Stromal cell of bone marrow (primary cell): Measurements from ENCODE around the gene MFAP4.

ENCODE experiments used
- DNase-seq: peaks from one replicate; pipeline ENCODE4 v3.0.0-alpha.2; 2012; ENCODE audit warnings: low read depth

Gene MFAP4

GRCh38 chr17:19410091-19410490 is 23.1 kb upstream of the MFAP4 start:
- DNase-seq: no peak

DNA sequence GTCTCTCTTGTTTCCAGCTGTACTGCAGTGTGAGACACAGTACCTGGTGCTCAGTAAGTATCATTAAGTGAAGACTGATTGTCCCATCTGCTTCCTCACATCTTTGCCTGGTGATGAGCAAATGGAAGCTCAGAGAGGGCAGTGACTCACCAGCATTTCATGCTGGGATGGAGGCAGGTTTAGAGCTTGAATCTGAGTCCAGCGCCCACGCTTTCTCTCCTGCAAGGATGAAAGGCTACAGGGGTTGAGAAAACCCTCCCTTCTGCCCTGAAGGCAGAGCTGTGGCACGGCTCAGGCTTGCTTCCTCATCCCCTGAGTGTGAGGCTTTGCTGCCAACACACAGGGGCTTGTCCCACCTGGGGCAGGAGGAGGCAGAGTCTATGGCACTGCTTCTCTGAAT is 22.5 kb upstream of the MFAP4 start:
- no peak for DNase-seq

- DNase-seq: no peak
Measured at GRCh38 chr17:19409066-19409465, 22.1 kb upstream of the MFAP4 start.

DNA sequence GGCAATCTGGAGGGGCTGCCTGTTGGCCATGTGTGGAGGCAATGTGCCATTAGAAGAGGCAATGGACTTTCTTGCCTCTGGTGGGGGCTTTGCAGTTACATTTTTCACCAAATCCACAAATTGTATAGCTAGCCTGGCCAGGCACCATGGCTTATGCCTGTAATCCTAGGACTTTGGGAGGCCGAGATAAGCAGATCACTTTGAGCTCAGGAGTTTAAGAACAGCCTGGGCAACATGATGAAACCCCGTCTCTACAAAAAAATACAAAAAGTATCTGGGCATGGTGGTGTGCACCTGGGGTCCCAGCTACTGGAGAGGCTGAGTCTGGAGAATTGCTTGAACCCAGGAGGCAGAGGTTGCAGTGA is 21.3 kb upstream of the MFAP4 start:
- no peak for DNase-seq

DNA sequence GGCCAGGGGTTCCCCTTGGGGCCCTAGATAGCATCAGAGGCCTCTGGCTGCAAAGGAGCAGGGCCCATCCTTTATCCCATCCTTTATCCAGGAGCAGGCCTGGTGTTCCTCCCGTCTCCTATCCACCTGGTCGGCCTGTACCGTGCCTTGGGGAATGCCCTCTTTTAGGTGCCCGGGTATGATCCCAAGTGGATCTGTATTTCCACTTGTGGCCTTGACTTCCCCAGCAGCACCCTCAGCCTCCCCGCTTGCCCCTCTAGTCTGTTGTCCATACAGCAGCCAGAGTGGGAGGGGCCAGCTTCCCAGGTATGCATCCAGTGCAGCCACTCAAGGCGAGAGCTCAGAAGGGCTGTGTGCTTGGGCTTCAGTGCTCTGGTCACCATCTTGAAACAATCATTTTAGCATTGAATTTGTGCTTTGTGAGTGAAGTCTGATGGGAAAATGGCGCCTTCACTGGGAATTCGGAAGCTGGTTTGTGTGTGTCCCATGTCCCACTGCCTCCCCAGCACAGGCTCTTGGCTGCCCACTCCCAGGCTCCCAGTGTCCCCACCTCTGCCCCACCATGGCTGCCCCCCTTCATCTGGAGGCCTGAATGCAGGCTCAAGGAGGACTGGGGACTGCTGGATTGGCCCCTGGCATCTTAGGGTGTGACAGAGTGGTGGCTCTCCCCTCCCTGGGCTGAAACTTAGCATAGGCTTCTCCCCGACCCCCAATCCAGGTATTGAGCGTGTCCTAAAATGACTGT is 20.8 kb upstream of the MFAP4 start:
- DNase-seq: no peak

GRCh38 chr17:19405114-19405513 is 18.1 kb upstream of the MFAP4 start:
- no peak for DNase-seq

- no peak for DNase-seq
Measured at GRCh38 chr17:19404264-19404663, 17.3 kb upstream of the MFAP4 start.

- no peak for DNase-seq
Measured at GRCh38 chr17:19403021-19403420, 16.0 kb upstream of the MFAP4 start.

DNA sequence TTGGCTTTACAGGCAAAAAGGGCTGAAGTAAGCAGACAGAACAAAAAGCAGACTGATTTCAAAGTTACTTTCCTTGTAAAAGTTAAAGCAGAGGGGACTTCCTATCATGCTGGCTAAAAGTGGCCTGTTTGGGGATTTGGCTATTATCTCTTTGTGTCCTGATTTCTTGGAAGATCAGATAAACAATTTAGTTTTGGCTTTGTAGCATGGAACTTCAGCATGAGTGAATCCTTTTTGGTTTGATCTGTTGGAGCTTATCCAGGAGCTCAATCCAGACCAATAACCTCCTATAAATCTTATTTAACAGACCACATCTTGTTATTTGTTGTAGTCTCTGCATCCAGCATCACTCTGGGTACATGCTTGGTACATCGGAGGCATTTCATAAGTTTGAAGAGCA is 15.2 kb upstream of the MFAP4 start:
- DNase-seq: no peak

- DNase-seq: no peak
Measured at GRCh38 chr17:19401321-19402010, 14.5 kb upstream of the MFAP4 start.

DNA sequence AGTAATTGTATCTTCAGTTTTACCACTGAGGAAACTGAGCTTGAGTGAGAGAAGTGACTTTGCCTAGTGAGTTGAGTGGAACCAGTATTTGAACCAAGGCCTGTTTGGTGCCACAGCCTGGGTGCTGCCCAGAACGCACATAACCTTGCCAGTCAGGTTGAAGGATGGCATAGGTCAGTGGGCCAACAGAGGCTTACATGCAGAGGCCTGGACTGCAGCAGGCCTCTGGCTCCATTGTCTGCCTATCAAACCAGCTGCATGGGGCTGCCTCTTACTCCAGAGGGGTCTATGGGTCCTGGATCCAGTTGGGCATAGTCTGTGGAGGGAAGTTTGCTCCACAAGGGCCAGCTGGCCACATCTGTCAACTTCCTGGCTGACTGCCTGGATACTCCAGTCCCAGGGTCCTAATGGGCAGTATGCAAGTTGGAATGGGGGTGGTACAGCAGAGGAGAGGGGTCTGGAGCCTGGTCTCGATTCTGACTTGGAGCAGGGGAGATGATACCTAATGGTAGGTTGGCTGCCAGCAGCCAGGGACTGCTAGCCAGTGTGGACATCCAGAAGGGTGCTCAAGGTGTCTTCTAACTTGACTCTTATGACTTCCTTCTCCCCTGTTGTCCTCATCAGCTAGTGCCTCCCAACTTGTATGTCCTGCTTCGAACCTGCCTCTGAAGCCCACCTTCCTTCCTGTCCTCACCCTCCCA is 12.9 kb upstream of the MFAP4 start:
- DNase-seq: no peak

- DNase-seq: peak; percentile 44
Measured at GRCh38 chr17:19398301-19399181, 11.6 kb upstream of the MFAP4 start.

- no peak for DNase-seq
Measured at GRCh38 chr17:19397556-19398041, 10.6 kb upstream of the MFAP4 start.

- DNase-seq: no peak
Measured at GRCh38 chr17:19392303-19392702, 5.3 kb upstream of the MFAP4 start.

DNA sequence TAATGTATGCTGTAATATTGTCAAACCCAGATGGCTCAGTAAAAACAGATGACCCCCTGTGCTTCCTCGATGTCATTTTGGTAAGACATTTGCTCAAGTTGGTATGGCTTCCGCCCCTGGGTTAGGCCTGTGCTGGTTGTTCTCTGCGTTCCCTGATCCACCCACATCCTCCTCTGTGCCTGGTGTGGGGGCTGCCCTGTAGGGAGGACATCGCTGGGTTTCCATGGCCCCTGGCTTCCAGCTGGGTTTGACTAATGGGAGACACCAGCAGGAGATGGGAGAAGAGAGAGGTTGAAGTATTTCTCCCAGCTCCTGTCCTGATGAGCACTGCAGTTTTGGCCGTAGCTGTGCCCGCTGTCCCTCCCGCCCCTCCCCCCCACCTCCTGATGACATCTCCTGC is 4.4 kb upstream of the MFAP4 start:
- DNase-seq: no peak

- no peak for DNase-seq
Measured at GRCh38 chr17:19390951-19391350, 4.0 kb upstream of the MFAP4 start.

DNA sequence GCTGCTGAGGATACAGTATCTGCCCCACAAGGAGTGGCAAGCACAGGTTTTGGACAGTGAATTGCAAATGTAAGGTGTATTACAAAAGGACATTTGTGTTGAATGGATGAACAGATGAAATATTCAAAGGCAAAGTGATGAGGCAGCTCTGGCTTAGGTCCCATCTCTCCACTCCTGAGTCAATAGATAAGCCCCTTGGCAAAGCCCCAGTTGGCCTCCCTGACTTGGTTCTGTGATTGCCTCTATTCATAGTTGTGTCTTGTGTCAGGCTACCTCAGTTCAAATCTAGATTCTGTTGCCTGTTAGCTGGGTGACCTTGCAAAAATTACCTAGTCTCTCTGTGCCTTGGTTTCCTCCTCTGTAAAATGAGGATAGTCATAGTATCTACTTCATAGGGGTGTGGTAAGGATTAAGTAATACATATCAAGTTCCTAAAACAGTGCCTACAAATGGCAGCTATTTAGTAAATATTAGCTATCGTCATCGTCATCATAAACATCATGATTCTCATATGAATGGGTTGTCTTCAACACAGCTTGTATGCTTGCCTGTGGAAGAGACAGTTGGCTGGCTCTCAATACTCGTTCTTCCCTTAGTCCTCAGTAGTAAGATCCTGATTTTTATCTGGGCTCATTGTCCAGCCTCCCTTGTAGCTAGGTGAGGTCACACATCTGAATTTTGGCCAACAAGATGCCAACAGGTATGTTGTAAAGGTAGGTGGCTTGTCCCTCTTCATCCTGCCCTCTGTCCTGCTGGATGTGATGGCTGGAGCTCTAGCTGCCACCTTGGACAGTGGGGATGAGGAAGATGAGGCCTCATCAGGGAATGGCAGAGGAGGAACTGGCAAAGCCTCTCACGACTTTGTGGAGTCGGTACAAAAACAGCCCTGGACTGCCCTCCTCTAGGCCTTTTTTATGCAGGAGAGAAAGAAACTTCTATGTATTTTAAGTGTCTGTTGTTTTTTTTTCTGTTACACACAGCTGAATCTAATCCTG is 2.1 kb upstream of the MFAP4 start:
- no peak for DNase-seq

DNA sequence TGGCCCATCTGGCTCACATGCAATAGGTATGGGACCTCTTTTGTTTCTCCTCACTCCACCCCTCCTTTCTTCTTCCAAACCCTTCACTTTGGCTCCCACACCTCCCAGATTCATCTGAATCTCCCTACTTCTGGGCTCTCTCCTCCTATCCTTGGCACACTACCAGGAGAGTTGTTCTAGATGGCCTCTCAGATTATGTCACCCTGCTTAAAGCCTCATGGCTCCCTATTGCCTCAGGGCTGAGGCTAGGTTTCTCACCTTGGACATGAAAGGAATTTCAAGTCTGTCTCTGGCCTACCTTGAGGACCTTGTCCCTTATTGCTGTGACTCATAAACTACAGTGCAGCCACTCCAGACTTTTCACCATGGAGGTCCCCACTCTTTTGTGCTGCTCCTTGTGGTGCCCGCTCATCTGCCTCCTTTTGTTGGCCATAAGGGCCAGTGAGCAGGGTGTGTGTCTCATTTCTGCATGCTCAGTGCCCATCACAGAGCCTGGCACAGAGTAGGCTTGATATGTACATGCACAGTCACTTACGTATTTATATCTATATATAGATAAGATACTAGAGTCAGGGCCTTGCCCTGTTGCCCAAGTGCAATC is 1.0 kb upstream of the MFAP4 start:
- DNase-seq: peak; percentile 59

DNA sequence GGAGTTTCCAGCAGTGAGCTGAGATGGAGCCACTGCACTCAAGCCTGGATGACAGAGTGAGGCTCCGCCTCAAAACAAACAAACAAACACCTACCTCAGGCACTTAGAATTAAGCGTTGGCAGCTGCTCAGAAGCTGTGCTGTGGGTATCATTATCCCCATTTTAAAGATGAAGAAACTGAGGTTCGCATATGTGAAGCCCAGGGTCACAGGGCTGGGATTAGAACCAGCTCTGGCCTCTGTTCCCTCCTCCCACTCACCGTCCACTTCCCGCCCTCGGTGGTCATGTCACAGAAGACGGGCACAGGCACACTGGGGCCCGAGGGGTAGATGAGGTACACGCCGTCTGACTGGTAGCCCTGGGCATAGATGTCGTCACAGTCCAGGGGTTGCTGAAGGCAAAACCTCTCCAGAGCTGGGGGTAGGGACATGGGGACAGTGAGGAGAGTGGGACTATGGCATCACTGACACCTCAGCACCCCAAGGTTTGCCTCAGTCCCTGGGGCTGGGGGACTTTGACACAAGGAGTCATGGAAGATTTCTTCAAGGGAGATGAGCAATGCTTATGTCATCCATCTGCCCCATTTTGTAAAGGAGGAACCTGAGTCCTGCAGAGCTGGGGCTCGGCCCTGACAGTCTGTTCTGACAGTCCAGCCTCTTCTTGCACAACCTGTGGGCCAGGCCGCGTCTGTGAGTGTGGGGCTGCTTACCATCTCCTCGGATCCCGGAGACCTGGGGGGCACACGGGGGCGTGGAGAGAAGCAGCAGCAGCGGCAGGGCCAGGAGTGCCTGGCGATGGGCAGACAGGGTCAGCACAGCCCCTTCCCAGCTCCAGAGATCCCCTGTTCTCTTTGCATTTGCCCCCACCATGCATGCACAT is 700 bp downstream of the MFAP4 start:
- peak; percentile 59 for DNase-seq
